Left kidney (tissue), 2 donors: ENCODE results near the gene FCN2. TPM values are rescaled to one million over a fixed set of nuclear protein-coding genes. Genes with fewer than 3 reads are reported as not detected.

Experiments
- DNase-seq: peaks from one replicate; pipeline ENCODE4 v3.0.0-alpha.2; 2013
- polyA plus RNA-seq: library from polyadenylated mRNA; unstranded; fragments of 120-200 nt; gene quantifications from one replicate; pipeline ENCODE4 v1.2.1, GENCODE V29; 2013; ENCODE audit not compliant: insufficient read length

Gene FCN2
- polyA plus RNA-seq, 1 donor, result 0.48 TPM

DNA sequence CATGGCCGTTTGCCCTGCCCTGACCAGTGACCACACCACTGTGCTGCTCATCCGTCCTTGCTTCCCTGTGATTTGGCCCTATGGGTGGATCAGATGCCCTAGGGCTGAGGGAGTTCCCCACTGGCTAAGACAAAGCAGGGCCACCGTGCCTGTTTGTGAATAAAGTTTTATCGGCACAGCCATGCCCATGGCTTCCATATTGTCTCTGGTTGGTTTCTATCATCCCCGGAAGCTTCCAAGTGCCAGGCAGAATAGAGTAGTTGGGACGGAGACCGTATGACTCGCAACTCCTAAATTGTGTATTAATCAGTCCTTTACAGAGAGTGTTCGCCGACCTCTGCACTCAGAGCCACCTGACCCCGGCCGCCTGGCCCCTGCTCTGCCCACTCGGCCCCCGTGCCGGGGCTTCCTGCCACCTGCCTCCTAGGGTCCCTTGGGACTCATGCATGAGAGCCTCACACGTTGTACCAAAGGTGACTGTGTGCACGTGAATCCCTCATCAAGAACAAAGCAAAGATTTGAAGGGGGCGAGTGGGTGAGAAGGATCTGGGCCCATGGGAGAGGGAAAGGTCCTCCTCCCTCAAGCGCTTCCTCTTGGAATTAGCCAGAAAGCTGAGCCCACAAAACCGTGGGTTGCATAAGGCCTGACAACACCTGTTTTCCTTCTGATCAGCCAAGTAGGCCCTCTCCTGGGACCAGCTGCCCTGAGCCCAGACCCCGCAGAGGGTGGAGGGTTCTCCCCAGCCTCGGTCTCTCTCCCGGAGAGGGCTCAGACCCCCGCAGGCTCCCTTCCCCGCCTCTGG lies 11.7 kb upstream of the FCN2 start:
- DNase-seq, result no peak

DNA sequence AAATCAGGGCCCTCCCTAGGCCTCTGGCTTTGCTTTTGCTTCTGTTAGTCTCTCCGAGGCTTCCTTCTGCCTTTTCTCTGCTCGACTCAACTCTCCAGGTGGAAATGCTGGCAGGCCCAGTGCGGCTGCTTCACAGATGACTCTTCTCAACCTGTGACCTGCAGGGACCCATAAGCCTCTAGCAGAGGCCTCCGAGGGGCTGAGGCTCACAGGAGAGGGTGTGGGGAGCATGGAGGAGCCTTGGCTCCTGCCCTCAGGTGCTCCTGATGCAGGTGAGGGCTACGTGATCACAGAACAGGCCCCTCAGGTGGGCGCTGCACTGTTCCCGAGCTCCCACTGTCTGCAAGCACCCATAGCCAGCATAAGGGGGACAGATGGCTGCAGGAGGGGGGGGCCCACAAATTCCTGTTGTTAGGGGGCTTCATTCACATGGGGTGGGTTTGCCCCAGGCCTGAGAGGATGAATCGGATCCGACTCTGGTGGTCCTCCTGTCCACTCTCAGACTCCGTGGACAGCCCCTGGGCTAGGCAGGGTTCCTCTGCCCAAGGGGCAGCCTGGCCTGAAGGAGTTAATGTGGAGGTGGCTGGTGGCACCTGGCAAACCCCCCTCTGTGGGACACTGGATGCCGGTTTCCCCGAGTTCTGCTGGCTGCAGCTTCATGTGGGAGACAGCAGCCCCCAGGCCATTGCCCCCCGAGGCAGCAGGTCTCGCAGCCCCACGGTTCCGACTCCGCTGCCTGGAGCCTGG lies 10.9 kb upstream of the FCN2 start:
- no peak for DNase-seq

DNA sequence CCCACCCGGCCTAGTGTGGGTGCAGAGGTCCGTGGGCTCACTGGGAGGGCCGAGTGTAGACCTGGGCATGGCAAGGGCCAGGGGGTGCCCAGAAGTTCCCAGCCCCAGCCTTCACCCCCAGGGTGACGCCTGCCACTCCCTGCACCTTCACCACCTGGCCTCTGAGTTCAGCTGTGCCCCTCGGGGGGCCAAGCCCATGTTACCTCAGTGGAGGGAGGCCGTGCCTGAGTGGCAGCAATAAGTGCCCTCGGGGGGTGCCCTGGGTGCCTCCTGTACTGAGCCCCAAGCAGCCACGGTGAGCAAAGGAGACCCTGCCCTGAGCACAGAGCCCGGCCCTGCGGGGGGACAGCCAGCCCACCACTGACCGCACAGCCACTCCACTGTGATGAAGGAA lies 10.3 kb upstream of the FCN2 start:
- no peak for DNase-seq

DNA sequence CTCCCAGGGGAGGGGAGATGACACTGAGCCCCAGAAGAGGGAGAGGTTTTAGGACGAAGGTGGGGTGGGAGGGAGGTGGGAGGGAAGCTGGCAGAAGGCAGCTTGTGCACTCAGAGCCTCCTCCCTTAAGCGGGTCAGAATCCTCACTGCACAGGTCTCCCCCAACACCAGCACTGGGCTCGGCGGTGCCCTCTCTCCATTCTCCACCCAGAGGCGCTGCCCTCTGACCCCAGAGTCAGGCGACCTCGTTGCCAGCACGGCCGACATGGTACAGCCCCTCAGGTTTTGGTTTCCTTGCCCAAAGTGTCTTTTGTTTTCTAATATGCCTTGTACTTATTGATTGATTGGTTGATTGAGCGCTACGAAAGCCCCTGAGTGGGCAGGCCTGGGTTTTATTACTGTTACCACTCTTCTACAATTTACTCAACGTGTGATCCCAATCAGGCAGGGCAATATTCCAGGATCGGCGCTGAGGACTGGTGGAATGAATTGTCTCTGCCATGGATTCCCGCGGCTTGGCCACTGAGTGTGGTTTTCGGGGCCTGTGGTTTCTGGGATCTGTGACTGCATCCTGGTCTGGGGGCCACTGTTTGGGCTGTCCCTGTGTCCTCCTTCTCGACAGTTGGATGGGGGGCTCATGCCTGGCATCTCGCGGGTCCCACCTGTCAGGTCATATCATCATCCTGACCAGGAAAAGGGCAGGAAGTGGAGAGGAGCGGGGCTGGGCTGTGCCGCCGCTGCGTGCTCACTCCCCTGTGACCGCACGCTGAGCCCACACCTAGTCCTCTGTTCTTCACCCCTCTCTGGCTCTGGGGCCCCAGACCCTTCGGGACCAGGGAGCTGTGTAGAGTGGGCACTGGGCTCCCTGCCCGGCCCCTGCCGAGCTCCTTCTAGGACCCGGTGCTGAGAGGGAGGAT lies 9.6 kb upstream of the FCN2 start:
- DNase-seq, result no peak

DNA sequence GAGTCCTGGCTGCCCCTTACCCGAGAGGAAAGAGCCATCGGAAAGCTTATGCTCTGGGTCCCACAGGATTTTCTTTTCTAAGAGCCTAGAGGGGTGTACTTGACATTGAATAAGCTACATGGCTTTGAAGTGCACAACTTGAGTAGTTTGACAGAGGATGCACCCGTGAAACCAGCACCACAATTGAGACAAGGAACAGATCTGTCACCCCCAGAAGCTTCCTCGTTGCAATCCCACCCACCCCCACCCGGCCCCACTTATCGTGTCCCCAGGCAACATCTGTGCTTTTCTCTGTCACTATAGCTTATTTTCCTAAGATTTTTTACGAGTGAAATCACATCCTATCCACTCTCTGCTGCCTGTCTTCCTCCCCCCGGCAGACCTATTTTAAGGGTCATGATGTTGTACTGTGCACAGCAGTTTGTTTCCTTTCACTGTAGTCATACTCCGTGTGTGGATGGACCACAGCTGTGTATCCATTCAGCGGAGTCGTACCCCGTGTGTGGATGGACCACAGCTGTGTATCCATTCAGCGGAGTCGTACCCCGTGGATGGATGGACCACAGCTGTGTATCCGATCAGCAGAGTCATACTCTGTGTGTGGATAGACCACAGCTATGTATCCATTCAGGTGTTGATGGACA lies 8.8 kb upstream of the FCN2 start:
- DNase-seq, result peak; percentile 49

DNA sequence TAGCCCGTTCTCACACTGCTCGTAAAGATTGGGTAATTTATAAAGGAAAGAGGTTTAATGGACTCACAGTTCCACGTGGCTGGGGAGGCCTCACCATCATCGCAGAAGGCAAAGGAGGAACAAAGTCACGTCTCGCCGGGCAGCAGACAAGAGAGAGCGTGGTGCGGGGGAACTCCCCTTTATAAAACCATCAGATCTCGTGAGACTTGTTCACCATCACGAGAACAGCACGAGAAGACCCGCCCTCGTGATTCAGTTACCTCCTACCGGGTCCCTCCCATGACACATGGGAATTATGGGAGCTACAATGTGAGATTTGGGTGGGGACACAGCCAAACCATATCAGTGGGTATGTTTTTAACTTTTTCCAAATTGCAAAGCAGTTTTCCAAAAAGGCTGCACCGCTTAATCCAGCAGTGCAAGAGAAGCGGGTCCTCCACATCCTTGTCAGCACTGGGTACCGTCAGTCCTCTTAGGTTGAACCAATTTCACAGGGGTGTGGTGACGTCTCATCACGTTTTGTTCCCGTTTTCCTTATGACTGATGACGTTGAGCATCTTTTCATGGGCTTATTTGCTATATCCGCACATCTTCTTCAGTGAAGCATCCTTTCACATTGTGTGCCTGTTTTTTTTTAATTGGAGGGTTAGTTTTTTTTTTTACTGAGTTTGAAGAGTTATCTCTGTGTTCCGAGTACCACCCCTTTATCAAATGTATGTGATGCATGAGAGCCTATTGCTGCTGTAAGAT lies 8.0 kb upstream of the FCN2 start:
- DNase-seq, result no peak

DNA sequence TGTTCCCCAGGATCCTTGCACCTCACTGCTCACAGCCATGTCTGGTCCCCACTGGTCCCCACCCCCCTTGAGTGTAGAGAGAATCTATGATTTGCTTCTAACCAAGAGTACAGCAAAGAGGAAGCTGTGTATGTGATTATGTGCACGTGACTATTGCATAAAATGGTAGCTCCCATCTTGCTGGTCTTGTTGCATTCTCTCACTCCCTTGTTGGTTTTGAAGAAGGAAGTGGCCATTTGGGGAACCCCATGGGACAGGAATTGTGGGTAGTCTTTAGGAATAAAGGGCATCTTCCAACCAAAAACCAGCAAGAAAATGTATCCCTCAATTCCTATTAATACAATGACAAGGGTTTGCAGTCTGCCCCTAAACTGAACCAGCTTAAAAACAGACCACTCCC lies 5.2 kb upstream of the FCN2 start:
- DNase-seq, result no peak

DNA sequence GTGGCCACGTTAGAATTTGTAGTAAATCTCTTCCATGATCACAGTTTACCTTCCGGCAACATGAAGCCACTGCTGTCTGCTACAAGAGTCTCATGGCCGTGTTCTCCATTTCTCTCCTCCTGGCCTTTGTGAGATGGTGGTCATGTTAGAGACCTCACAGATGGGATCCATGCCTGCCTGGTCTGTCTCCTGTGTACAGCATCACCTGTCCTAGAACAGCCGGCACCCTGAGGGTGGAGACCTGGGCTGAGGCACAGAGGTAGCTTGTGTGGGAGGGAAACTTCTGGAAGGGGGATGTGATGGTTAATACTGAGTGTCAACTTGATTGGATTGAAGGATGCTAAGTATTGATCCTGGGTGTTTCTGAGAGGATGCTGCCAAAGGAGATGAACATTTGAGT lies 3.1 kb upstream of the FCN2 start:
- DNase-seq, result no peak

DNA sequence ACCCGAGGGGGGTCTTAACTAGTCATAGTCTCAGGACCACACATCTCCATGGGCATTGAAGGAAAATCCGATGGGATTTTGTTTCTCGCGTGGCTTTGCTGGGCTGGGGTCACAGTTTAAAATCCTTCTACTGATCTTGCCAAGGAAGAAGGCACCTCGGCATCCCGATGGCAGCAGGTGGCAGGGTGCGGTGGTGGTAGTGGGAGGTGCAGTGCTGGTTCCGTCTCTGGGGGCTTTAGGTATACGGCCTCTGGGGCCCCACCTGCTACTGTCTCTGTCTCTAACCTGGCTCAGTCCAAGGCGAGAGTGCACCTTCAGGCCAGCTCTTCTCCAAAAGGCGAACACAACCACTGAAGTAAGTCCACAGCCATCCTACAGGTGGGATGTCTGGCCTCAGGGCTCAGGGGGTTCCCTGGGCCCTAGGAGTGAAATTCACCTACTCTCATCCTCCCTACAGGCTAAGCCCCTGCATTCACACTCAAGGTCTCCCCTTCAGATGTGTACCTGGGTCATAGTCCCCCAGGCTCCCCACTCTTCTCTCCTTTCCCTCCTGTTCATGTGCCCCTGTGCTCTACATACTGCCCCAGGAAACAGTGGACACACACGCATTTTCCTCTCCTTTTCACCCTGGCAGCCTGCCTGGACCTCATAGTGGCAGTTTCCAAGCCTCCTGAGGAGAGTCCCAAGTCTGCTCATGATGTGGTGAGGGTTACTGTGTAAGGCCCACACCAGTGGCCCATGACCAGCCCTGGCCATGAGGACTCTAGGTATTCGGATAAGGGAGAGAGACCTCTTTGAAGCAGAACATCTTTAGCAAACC lies 736 bp upstream of the FCN2 start:
- no peak for DNase-seq

DNA sequence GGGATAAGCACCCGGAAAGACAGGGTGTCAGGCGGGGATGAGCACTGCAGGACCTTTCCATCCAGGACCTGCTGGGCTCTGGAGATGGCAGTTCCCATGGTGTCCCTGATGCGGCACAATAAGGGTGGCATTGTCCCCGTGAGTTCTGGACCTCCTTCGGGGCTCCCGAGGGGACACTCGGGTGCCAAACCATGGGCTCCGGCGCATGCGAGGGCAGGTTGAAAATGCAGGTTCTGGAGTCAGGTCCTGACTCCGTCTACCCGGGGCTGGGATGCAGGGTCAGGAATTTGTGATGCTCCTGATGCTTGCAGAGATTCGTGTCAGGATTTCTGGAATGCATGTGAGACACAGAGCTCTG lies 682 bp downstream of the FCN2 start:
- no peak for DNase-seq

DNA sequence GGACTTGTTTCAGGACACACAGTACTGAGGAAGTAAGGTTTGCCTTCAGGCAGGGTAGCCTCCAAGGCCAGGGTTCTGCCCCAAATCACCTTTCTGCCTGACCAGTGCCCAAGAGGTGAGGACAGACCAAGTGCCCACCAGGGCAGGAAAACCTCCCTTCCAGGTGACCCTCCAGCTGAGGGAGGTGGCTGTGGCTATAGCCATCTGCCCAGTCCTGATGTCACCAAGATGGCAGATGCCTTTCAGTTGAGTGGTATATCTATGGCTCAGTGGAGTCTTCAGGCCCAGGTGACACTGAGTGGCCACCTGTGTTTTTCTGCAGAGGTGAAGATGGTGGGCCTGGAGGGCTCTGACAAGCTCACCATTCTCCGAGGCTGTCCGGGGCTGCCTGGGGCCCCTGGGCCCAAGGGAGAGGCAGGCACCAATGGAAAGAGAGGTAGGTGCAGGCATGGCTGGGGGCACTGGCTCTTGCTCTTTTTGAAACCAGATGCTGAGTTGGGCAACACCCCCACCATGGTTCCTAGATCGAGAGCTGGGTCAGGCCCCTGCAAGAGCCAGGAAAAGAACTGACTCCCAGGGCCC lies 1.7 kb downstream of the FCN2 start:
- no peak for DNase-seq

DNA sequence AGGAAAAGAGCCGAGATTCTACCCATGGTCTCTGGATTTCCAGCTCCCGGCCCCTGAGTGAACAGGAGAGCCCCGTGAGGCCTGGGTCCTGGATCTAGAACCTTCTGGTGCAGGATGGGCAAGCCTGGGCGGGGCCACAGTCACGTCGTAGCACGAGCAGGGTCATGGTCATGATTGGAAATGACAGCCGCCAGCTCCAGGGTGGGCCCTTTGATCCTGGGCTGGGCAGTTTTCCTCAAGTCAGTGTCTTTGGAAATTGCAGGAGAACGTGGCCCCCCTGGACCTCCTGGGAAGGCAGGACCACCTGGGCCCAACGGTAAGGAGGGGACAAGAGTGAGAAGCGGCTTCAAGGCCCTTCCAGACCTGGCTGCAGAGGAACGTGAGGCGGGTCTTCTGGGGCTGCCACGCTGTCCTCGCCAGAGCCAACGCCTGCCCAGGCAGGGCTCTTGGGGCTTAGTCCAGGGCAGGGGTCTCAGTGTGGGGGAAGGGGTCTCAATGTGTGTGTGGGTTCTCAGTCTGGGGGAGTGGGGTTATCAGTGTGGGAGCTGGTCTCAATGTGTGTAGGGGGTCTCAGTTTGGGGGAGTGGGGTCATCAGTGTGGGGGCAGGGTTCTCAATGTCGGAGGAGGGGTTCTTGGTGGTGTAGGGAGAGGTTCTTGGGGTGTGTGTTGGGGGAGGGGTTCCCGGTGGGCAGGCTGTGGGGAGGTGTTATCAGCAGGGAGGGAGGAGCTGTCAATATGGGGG lies 2.6 kb downstream of the FCN2 start:
- DNase-seq, result no peak

DNA sequence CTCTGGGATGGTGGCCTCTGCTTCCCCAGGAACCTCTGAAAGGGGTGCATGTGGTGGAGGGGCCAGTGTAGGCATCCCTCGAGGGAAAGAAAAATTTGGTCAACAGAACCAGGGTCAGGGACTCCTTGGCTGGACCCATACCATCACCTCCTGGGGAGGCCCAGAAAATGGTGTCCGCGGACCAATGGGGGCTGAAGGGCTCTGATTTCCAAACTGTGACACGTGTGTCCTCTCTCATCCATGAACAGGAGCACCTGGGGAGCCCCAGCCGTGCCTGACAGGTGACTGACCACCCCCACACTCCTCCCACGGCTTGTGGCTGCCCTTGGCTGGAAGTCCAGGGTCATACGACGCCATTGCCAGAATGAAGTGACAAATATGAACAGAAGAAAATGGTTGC lies 3.9 kb downstream of the FCN2 start:
- DNase-seq, result no peak

DNA sequence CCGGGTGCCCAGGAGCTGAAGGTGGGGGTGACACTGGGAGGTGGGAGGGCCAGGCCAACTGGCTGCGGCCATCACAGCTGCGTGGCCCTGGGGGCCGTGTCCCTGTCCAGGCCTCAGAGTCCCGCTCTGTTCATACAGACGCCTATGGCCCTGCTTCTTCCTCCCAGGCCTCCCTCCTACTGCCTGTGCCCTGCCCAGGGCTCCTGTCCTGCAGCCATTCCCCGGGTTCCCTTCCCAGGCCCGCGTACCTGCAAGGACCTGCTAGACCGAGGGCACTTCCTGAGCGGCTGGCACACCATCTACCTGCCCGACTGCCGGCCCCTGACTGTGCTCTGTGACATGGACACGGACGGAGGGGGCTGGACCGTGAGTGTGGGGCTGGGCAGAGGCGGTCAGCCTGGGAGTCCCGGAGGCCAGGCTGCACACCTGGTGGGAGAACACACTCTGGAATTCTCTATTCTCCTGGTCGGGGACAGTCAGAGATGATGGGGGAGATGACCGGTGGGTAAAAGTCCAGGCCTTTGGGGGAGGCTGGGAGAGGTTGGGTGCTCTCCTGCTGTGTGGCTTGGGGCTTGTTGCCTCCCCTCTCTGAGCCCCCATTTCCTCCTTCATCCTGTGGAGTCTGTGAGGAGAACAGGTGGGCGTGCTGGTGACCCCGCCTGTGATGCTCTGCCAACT lies 4.5 kb downstream of the FCN2 start:
- DNase-seq, result no peak

DNA sequence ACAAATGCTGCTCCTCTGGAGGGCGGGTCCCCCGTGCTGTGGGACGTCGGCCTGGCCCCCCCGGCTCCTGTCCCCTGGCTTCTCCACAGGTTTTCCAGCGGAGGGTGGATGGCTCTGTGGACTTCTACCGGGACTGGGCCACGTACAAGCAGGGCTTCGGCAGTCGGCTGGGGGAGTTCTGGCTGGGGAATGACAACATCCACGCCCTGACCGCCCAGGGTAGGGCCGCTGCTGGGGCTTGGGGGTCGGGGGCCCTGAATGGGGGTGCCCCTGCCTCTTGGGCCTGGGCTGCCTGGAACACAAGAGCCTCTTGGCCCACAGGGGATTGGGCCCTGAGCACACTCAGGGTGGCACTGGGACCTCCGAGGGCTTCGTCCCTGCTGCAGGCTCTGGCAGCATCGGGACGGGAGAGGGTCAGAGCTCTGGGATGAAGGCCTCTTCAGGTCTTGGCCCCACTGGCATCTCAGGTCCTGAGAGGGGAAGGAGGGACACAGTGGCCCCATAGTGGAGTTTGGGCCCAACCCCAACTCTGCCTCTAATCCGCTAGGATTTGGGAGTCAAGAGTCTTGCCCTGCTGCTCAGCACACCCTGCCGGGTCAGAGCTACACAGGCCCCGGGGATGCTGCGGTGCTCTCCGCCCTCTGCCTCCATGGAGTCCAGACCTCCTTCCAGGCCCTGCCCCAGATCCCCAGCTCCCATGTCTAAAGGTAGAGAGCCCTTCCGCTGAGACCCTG lies 5.2 kb downstream of the FCN2 start:
- no peak for DNase-seq

DNA sequence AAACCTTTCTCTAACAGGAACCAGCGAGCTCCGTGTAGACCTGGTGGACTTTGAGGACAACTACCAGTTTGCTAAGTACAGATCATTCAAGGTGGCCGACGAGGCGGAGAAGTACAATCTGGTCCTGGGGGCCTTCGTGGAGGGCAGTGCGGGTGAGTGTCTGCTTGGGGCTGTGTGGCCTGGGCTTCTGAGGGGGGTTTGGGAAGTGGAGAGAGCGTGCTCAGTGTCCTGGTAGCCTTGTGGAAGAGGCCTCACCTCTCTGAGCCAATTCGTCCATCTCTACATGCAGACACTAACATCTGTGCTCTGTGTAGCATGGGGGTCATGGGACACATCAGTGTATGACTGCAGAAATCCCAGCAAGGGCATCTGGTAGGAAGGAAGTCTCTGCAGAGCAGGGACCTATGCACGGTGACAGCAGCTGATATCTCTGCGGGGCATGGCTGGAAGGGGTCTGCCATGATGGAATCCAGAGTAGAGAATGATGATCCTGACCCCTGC lies 5.9 kb downstream of the FCN2 start:
- DNase-seq, result no peak

DNA sequence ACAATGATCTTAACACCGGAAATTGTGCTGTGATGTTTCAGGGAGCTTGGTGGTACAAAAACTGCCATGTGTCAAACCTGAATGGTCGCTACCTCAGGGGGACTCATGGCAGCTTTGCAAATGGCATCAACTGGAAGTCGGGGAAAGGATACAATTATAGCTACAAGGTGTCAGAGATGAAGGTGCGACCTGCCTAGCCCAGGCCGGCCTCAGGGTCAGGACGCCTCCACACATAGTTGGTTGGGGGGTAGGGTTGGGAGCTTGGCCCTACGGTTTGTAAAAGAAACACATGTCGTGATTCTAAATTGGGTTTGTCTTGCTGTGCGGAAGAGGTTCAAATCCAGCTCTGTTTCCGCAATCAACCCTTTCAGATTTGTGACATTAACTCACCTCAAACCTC lies 6.6 kb downstream of the FCN2 start:
- no peak for DNase-seq
